Activated T-cell treated with anti-CD3 and anti-CD28 coated beads for 1 hour (primary cell): Measurements from ENCODE around the gene SLC25A51.
"Not testable (repeated sequence)": the region's sequence is repeated elsewhere in the genome, so short reads cannot be mapped to it uniquely, and the experiment has no call there.

ENCODE experiments used
- DNase-seq: peaks from one replicate; pipeline ENCODE4 v3.0.0-alpha.2; 2020; ENCODE audit warnings: low read depth

SLC25A51 gene

DNA sequence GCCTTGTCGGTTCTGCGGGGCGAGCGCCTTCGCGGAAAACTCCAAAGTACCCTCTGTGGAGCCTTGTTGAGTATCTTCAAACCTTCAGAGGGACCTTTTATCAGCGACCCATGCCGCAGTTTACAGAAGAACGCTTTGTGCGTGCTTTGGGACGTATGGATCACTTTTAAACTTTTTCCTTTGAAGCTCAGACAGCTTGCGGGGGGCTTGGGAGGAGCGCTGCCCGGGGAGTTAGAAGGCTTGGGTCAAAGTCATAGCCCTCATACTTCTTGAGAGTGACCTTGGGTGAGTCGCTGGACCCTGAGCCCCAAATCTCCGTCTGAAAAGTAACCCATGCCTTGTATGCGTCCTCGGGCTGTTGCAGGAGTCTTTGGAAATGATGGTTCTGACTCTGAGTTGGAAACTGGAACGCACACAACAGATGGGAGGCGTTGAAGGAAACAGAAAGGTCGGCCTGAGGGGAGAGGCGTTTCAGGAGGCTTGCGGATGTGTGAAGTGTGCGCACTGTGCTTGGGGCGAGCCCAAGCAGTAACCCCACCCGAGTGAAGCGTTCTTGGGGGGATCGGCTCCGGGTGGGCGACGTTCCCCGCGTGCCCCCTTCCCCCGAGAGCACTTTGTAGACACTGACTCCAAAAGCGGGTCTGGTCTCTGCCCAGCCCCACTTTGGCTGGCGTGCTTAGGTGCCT, 661 bp upstream of the SLC25A51 start:
- no peak for DNase-seq

DNA sequence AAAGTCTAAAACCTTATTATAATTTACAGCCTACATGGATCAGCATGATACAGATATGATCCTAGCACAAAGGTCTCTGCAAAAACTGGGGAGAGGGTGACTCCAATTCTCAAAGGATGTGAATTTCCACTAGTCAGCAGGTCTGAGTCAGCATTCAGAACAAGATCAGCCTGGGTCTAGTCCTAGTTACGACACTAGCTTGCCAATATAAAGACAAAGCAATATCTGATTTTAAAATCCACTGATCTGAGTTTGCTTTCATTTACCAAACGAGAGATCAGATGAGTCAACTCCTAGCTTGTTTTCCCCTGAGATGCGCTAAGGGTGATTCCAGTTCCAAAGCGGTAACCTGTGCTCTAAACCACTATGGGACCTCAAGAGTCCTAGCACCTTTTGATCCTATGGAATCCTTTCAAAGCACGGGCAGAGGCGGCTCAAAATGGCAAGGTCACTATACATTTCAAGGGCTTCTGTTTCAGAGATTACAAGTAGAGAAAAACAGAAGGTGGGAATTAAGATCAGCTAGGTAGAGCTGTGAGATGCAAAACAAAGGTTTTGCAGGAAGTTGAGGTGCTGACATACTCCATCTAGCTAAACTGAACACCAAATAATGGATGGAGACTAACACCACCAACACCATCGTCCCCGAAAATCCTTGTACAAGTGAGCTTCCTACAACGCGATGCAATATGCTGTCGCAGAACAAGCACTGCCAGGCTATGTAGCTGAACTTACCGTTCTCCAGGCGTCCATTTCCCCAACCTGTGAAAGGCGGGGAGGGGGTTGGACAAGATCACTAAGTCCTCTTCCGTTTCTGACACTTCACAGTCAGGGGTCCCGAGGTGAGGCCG, 906 bp downstream of the SLC25A51 start:
- DNase-seq = no peak

- DNase-seq = no peak
Measured at GRCh38 chr9:37902131-37902530, 1.8 kb downstream of the SLC25A51 start.

- DNase-seq = no peak
Measured at GRCh38 chr9:37899041-37899440, 4.9 kb downstream of the SLC25A51 start.

DNA sequence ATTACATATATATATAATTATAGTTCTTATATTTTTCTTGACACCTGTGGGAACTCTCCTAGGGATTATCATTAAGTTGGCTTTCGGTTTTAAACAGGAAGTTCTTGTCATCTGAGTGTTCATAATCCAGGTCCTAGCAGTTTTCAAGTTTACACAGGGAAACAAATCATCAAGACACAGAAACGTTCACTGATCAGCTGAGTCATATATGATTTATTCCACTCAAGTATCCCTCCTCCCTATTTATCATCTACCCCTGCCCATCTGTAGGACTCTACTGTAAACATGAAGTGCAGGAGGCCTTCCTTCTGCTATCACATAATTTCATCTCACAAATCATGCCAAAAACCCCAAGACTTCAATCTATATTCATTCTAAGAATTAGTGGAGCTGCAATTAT, 6.3 kb downstream of the SLC25A51 start:
- no peak for DNase-seq

GRCh38 chr9:37892063-37892462, 11.9 kb downstream of the SLC25A51 start:
- no peak for DNase-seq

GRCh38 chr9:37891042-37891441, 12.9 kb downstream of the SLC25A51 start:
- not testable (repeated sequence) for DNase-seq

DNA sequence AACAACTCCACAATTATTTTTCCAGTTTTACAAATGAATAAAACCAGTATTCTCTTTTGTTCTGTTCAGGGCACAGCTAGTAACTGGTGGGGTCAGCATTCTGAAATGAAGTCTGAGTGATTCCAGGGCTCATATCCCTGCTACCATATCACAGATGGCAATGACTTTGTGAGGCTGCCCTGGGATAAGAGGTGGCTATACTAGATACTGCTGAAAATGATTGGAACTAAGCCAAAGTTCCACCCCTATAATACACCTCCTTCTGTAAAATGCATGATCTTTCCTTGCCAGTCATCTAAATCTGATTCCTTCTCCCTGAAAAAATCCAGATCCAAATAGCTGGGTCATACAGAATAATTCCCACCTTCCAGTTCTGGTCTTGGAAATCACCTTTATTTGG, 14.4 kb downstream of the SLC25A51 start:
- DNase-seq = no peak

- not testable (repeated sequence) for DNase-seq
Measured at GRCh38 chr9:37887977-37888583, 15.8 kb downstream of the SLC25A51 start.

GRCh38 chr9:37880916-37881479, 22.9 kb downstream of the SLC25A51 start:
- DNase-seq = no peak

- no peak for DNase-seq
Measured at GRCh38 chr9:37876376-37876775, 27.6 kb downstream of the SLC25A51 start.

DNA sequence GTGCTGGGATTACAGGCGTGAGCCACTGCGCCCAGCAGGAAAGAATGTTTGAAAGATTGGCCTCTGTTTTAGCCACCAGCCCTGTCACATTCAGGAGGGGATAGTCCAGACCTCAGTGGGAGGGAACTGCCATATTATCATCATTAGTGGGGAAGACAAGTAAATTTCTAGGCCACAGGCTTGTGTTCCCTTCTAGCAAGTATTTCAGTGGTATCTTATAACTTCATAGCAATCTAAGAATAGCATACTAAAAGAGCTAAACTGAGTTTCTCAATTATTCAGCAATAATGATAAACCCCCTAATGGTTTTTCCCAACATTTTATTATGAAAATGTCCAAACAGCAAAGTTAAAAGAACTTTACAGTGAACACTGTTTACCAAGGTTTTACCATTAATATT, 30.0 kb downstream of the SLC25A51 start:
- DNase-seq = no peak

DNA sequence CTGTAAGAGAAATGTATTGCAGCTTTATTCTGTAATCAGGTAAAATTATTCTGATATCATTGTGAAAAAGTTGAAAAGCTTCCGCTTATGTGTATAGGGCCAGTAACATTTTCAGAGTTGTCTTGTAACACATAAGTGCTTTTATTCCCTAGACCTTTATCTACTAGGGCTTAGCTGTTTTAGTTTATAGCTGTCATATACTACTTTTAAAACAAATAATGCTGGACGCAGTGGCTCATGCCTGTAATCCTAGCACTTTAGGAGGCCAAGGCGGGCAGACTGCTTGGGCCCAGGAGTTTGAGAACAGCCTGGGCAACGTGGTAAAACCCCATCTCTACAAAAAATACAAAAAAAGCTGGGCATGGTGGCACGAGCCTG, 33.1 kb downstream of the SLC25A51 start:
- no peak for DNase-seq

DNA sequence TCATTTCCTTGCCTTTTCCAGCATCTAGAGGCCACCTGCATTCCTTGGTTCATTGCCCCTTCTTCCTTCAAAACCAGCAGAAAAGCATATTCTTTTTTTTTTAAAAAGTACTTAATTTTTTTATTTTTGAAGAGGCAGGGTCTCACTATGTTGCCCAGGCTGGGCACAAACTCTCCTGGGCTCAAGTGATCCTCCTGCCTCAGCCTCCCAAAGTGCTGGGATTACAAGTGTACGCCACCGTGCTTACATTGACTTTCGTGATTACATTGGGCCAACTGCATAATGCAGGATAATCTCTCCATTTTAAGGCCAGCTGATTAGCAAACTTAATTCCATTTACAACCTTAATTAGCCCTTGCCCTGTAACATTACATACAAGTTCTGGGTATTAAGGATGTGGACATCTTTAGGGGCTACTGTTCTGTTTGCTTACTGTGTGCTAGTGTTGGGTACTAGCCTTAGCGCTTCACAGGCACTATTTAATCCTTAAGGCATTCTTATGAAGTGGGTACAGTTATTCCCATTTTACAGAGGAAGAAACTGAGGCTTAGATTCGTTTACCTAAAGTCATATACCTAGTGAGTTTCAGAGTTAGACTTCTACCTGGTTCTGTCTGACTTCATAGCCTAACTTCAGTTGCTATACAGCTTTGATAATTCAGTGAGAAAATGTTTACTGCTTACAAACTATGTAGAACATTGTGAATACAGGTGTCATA, 33.7 kb downstream of the SLC25A51 start:
- no peak for DNase-seq

DNA sequence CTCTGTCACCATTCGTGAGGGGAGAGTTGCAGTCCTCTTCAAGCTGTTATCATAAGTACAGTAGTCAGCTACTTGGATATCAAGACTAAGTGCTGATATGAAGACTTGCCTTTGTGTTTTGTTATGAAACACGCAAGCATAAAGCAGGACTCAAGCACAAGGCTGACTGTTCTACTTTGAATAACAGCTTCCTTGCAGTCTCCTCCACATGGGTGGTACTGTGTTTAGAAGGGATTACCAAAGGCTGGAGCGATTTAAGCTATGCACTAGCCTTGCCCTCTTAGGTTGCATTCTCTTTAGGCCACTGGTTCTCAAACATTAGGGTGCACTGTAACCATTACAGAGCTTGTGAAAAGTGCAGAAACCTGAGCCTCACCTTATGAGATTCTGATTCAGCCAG, 41.4 kb downstream of the SLC25A51 start:
- no peak for DNase-seq

GRCh38 chr9:37859043-37859442, 44.9 kb downstream of the SLC25A51 start:
- DNase-seq = no peak

DNA sequence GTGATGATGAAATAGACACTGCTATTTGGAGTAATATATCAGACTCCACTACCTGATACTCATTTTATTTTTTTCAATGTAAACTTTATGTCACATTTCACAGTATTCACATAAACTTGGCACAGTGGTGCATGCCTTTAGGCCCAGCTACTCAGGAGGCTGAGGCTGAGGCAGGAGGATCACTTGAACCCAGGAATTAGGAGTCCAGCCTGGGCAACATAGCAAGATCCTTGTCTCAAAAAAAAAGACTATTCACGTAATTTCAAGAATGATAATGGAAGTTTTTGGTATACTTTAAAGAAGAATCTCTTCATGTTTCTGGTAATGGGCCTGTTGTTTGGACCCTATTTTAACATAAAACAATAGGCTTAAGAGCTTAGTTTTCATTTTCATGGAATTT, 47.4 kb downstream of the SLC25A51 start:
- no peak for DNase-seq

DNA sequence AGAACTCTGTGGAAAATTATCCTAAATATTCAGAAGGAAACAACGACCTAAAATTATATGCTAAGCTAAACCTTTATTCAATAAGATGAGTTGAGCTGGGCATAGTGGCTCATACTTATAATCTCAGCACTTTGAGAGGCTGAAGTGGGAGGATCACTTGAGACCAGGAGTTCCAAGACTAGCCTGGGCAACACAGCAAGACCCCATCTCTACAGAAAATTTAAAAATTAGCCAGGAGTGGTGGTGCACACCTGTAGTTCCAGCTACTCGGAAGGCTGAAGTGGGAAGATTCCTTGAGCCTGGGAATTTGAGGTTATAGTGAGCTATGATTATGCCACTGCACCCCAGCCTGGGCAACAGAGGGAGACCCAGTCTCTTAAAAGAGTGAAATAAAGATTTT, 51.7 kb downstream of the SLC25A51 start:
- no peak for DNase-seq

- DNase-seq = no peak
Measured at GRCh38 chr9:37840560-37841194, 63.2 kb downstream of the SLC25A51 start.

- DNase-seq = no peak
Measured at GRCh38 chr9:37839496-37840461, 64.1 kb downstream of the SLC25A51 start.
